Activated effector memory CD4-positive, alpha-beta T cell treated with Interleukin-2 at 50 U/mL for 16 hours (primary cell): ENCODE results near the gene RHBDD2.

ENCODE experiments used
- DNase-seq: peaks from one replicate; pipeline ENCODE4 v3.0.0-alpha.2; 2020

The RHBDD2 gene

DNA sequence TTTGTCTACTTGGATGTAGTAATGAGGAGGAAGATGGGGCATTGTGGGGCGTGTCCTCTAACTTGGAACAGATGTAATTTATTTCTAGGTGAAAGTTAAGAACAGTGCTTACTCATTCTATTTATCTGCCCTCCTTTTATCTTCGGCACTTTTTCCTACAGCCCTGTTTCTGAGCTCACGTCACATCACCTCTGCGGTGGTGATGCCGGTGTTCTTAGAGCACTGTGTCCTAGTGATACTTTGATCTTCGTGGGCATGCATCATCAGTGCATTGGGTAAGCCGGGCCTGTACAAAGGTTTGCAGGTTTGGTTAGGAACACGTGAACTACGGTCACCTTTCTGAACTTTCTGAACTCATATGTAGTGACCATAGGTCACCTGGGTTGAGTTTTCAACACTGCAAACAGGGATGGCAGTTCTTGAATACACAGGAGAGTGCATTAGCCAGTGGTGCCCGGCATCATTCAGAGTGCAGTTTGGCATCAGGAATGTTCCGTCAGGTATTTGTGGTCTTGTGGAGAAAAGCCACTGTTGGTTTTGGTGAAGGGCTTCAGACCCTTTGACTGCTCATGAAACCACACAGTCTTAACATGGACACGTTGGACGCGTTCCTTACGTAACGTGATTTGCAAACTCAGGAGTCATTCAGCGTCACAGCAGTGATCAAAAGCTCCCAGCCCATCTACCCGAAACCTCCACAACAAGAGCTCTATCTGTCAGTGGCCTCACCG lies 41.8 kb downstream of the RHBDD2 start:
- no peak for DNase-seq

DNA sequence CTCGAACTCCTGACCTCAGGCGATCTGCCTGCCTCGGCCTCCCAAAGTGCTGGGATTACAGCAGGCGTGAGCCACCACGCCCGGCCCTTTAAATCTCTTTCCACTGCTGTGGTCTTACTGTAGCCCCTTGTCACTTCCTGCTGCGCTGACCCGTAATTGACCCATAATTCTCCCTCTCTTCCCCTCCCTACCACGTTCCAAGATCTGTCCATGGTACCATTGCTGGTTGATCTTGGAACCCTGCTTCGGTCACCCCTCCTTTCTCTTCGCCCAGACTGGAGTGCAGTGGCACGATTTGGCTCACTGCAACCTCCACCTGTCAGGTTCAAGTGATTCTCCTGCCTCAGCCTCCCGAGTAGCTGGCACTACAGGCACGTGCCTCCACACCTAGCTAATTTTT lies 42.6 kb downstream of the RHBDD2 start:
- DNase-seq, result no peak

GRCh38 chr7:75922966-75923603 lies 44.3 kb downstream of the RHBDD2 start:
- DNase-seq, result no peak

GRCh38 chr7:75924256-75924655 lies 45.4 kb downstream of the RHBDD2 start:
- no peak for DNase-seq

- DNase-seq, result no peak
Observed at GRCh38 chr7:75924889-75925288, 46.1 kb downstream of the RHBDD2 start.

GRCh38 chr7:75925717-75926435 lies 47.0 kb downstream of the RHBDD2 start:
- DNase-seq, result no peak

DNA sequence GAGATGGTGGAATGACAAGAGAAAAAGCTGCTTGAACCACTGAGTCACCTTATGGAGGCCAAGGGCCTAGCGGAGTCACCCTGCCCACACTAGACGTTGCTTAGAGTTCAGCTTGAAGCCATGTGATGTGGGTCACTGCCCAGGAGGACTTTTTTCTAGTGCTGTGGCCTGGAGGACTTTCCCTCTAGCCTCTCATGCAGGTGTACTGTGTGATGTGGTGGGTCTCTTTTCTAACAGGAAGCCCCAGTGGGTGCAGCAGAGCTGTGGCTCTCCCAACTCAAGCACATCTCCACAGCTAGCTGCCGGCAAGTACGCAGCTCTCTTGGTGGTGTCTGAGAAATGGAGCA lies 49.7 kb downstream of the RHBDD2 start:
- DNase-seq, result no peak

- no peak for DNase-seq
Observed at GRCh38 chr7:75931680-75932079, 52.8 kb downstream of the RHBDD2 start.

- no peak for DNase-seq
Observed at GRCh38 chr7:75937958-75938786, 59.3 kb downstream of the RHBDD2 start.
